ENCODE measurements around the gene RASGEF1C.
"Not testable (repeated sequence)": the region's sequence is repeated elsewhere in the genome, so short reads cannot be mapped to it uniquely, and the experiment has no call there.

Gene RASGEF1C

GRCh38 chr5:180099733-180100611 is 109.0 kb downstream of the RASGEF1C start:
- no peak for ATAC-seq

DNA sequence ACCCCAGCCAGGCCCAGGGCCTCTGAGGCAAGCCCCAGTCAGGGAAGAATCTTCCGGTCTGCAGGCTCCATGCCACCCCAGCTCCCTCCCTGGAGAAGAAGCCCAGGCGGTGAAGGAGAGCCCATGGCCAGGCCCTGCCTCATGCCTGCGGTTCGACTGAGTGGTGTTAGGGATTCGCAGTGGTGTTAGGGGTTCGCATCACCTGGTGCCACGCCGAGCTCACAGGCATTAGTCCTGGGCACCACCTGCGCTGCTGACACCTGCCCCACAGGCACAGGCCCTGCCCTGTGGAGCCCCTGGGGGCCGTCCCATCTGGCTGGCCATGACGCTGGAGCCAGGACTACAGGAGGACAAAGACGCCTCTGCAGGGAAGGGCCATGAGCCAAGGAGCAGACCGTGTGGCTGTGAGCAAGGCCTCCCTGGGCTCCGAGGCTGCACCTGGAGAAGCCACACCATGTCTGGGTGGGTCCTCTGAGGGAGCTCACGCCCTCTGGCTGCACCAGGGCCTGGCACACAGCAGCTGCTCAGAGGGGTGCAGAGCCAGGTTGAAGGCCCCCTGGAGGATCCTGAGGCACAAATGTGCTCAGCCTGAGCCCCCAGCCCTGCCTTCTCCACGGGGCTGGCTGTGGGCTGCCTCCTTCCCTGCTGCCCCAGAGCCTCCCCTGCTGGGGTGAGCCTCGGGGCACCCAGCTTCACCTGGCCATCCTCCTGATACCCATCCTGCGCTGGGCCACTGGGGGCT is 109.8 kb downstream of the RASGEF1C start:
- DNase-seq, result no peak
- no peak for ATAC-seq

More at GRCh38 chr5:180099733-180100611, 109.0 kb downstream of the RASGEF1C start:
- DNase-seq, result no peak

- ATAC-seq (no peak), DNase-seq (no peak)
Measured at GRCh38 chr5:180098526-180098925, 110.5 kb downstream of the RASGEF1C start.

DNA sequence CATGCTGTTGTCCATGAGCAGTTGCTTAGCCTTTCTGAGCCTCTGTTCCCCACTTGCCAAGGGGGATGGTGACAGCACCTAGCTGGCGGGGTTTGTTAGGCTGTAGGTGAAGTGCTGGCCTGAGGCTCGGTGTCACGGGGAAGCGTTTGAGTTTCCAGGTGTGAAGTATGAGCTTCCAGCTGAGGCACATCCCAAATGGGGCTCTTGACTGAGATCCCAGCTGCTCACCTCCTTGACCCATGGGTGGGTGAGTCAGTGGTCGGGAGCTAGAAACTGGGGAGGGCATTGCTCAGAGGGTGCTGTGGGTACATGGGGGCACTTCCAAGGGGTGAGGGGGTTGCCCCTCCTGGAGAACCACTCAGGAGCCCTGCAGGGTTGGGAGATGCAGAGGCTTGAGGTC is 111.1 kb downstream of the RASGEF1C start:
- no peak for DNase-seq
- ATAC-seq, result no peak

GRCh38 chr5:180097163-180097894 is 111.7 kb downstream of the RASGEF1C start:
- DNase-seq (no peak), ATAC-seq (no peak)

GRCh38 chr5:180096616-180097015 is 112.4 kb downstream of the RASGEF1C start:
- ATAC-seq (no peak), DNase-seq (no peak)

GRCh38 chr5:180095545-180095944 is 113.5 kb downstream of the RASGEF1C start:
- DNase-seq (no peak), ATAC-seq (no peak)

- ATAC-seq, result no peak
- no peak for DNase-seq
Measured at GRCh38 chr5:180093651-180094382, 115.2 kb downstream of the RASGEF1C start.

DNA sequence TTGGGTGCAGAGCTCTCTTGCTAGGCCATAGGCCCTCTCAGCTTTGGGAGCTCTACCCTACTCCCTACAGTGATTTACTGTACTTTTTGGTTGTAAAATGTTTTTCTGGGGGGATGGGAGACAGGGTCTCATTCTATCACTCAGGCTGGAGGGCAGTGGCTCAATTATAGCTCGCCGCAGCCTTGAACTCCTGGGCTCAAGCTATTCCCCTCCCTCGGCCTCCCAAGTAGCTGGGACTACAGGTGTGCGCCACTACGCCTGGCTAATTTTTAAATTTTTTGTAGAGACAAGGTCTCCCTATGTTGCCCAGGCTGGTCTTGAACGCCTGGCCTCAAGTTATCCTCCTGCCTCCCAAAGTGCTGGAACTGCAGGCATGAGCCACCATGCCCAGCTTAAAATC is 115.8 kb downstream of the RASGEF1C start:
- DNase-seq (no peak), ATAC-seq (no peak)

DNA sequence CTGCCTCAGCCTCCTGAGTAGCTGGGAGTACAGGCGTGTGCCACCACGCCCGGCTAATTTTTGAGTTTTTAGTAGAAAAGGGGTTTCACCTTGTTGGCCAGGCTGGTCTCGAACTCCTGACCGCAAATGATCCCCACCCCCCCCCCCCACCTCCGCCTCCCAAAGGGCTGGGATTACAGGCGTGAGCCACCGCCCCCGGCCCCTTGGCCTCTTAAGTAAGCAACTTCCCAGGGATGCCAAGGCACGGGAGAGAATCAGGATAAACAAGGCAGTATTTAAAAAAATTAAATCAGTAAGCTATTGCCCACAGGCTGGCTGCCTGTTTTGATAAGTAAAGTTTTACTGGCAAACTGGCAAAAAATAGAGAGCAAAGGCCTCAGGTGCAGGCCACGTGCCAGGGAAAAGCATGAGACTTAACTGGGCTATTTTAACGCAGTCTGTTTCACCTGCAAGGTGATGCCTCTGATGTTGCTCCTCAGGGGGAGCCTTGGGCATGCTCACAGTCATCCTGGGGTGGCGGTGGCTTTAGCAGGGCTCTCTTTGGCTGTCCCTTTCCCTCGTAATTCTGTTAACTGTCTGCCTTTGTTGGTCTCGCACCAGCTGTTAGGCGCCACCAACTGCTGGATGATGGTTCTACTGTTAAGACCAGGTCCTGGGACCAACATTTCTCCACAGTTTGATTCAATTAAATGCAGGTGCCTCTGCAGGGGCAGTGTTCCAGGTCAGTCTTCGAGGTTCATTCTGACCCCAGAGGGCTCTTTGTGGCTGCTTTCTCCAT is 118.1 kb downstream of the RASGEF1C start:
- no peak for ATAC-seq

GRCh38 chr5:180090098-180090768 is 118.8 kb downstream of the RASGEF1C start:
- ATAC-seq (peak; percentile 87), DNase-seq (peak; percentile 88)

More for the DNA sequence above, 118.1 kb downstream of the RASGEF1C start:
- DNase-seq, result peak; percentile 25

DNA sequence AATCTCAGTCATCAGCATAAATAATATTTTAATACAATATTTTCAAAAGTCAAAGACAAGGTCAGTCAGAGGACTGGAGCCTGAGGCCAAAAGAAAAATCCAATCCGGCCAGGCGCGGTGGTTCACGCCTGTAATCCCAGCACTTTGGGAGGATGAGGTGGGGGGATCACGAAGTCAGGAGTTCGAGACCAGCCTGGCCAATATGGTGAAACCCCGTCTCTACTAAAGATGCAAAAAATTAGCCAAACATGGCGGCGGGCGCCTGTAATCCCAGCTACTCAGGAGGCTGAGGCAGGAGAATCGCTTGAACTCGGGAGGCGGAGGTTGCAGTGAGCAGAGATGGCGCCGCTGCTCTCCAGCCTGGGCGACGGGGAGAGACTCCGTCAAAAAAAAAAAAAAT is 119.4 kb downstream of the RASGEF1C start:
- not testable (repeated sequence) for ATAC-seq

DNA sequence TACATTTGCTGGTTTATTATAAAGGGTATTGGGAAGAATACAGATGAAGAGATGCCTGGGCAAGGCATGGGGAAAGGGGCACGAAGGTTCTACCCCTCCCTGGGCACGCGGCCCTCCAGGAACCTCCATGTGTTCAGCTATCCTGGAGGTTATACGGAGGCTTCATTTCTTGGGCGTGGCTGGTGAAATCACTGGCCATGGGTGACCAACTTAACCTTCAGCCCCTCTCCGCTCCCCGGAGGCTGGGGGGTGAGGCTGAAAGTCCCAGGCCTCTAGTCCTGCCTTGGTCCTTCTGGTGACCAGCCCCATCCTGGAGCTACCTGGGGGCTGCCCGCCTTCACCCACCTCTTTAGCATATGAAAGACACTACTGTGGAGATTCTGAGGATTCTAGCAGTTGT is 120.5 kb downstream of the RASGEF1C start:
- ATAC-seq (no peak), DNase-seq (no peak)

More for the DNA sequence above, 119.4 kb downstream of the RASGEF1C start:
- not testable (repeated sequence) for DNase-seq

GRCh38 chr5:180086816-180087399 is 122.1 kb downstream of the RASGEF1C start:
- no peak for ATAC-seq
- no peak for DNase-seq

DNA sequence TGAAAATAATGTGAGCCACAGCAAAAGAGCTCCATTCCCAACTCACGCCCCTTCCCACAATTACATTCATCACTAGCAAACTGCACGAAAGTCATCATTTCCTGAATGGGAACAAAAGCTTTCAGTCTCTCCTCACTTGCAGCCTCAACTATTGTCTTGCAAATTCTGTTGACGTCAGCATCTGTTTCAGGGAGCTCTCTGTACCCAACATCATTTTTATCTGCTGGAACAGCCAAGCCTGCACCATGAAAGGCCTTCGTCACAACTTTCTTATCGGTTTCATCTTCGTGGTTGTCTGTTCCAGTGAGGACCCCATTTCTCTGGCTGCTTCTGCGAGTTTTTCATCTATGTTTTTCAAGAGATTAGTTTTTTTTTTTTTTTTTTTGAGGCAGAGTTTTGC is 123.2 kb downstream of the RASGEF1C start:
- DNase-seq (no peak), ATAC-seq (no peak)

DNA sequence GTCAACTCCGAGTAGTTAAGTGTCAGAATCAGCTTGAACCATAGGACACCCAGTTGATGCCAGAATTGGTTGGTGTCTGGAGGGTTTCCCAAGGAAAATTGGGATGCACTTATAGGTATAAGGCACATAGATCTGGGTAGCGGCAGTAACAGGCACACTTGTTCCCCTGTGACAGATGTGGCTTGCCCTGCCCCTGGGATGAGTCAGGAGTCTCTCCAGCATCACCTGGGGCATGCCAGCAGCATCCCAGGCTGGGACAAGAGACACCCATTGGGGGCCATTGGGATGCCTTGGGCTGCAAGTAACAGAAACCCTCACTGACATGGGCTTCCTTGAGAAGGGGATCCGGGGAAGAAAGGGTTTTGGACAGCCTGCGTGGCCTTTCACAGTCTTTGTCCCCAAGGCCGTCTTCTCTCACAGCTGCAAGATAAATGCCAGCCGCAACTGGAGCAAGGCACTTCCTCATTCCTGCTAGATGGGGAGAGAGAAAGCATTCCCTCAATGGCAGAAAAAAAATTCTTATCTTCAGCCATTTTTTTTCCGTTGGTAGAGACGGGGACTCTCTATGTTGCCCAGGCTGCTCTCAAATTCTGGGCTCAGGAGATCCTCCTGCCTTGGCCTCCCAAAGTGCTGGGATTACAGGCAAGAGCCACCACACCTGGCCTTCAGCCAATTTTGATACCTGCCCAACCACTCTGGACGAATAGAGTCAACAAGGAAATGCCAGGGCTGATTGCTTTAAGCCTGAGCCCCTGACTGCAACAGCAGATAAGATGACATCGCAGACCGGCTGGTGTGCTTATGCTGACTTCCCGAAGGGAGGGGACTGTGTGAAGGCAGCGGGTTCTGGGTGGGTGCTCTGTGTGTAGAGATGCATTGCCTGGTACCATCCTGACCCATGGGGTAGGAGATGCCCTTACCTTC is 124.1 kb downstream of the RASGEF1C start:
- no peak for DNase-seq

DNA sequence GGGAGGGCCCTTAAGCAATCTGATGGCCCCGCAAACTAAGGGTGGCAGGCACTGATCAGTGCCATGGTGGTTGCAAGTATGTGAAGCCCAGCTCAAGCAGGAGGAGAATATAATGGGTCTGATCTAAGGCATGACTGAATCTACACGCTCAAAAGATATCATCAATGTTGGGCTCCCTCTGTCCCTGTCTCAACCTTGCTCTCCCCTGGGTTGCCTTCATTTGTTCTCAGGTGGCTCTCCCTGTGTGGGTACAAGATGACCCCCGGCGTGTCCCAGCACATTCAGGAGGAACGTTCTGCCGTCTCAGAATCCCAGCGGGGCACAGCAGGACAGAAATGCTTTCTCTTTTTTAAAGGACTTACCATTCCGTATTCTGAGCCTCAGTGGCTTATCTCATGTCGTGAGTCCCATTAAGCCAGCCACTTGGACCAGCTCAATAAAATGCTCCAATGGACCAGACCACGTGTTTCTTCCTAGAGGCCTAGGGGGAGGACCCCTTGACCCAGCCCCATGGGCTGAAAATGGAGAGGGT is 125.4 kb downstream of the RASGEF1C start:
- DNase-seq, result no peak
- ATAC-seq, result no peak

More for the DNA sequence above, 124.1 kb downstream of the RASGEF1C start:
- ATAC-seq, result no peak

DNA sequence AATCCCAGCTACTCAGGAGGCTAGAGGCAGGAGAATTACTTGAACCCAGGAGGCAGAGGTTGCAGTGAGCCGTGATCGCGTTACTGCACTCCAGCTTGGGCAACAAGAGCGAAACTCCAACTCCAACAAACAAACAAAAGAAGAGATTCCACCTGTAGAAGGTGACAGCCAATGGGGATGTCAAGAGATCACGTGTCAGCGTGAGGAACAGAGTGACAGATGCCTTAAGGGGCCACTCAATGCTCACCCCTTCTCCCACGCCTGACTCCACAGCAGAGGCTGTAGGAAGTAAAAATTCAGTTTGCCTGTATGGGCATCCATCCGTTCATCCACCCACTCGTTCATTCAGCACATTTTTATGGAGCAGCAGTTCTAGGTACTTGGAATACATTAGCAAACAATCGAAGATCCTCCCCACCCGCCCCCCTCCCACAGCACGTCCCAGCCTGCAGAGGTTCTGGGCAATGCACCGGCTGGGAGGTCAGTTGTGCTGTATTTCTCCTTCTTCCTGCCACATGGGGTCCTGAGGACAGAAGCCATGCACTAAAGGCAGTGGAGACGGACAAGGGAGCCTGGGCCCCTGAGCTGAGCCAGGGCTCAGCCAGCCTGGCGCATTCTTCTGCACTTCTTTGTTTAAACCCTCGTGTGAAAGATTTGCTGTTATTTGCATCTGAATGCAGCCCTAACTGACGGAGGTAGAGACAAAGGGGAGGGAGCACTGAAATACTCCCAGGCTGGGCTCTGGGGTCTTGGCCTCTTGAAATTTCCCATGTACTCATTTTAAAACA is 126.2 kb downstream of the RASGEF1C start:
- DNase-seq (no peak), ATAC-seq (no peak)

All from stimulated activated naive CD8-positive, alpha-beta T cell treated with anti-CD3 and anti-CD28 coated beads, Interleukin-15, Interleukin-2, amounts not matched to agents 100 U/mL and 50 U/mL, for 24 hours (primary cell).